Calu3 (cell line): ENCODE results near the gene RAB36. TPM values are rescaled to one million over a fixed set of nuclear protein-coding genes. Genes with fewer than 3 reads are reported as not detected.

ENCODE experiments used
- BruUV-seq: library from RNA; stranded (reverse); fragments of 400-500 nt; replicated peaks from 2 replicates; lab custom pipeline; 2021; lab: Mats Ljungman, UMichigan
- CTCF ChIA-PET: fragments of 300-600 bp; sonication (Branson Sonifier 250); formaldehyde crosslinking; loops from one replicate; lab custom pipeline; 2022; ENCODE audit warnings: antibody characterized with exemption; lab: Charles Lee
- DNase-seq: peaks from one replicate; pipeline ENCODE4 v3.0.0; 2022
- H3K27ac Mint-ChIP-seq: one replicate; pipeline ENCODE4 v1.8.0; 2022; ENCODE audit warnings: mixed read lengths; ENCODE audit not compliant: unreplicated experiment
- H3K27me3 Mint-ChIP-seq: one replicate; pipeline ENCODE4 v1.8.0; 2022; ENCODE audit warnings: mixed read lengths; ENCODE audit not compliant: unreplicated experiment
- H3K36me3 Mint-ChIP-seq: one replicate; pipeline ENCODE4 v1.8.0; 2022; ENCODE audit warnings: mild to moderate bottlenecking, moderate library complexity, mixed read lengths; ENCODE audit not compliant: insufficient read depth, unreplicated experiment
- H3K4me1 Mint-ChIP-seq: one replicate; pipeline ENCODE4 v1.8.0; 2022; ENCODE audit warnings: mild to moderate bottlenecking, low read depth, mixed read lengths; ENCODE audit not compliant: unreplicated experiment
- H3K4me3 Mint-ChIP-seq: one replicate; pipeline ENCODE4 v1.8.0; 2022; ENCODE audit warnings: mild to moderate bottlenecking, low read depth, moderate library complexity, mixed read lengths; ENCODE audit not compliant: unreplicated experiment
- H3K9me3 Mint-ChIP-seq: one replicate; pipeline ENCODE4 v1.8.0; 2022; ENCODE audit warnings: low read depth, mixed read lengths; ENCODE audit not compliant: unreplicated experiment
- CTCF ChIP-seq: fragments of 200-600 bp; IDR thresholded peaks from one replicate; pipeline ENCODE4 v1.8.0; 2022; ENCODE audit warnings: antibody characterized with exemption; ENCODE audit not compliant: unreplicated experiment
- intact Hi-C: fragments of 100-400 bp; cut with micrococcal nuclease; formaldehyde crosslinking; loops from one replicate; pipeline ENCODE4 v1.10.0; 2022; ENCODE audit not compliant: unreplicated experiment
- total RNA-seq: library from RNA; stranded (reverse); gene quantifications from 2 replicates; pipeline ENCODE4 v1.2.3, GENCODE V29; 2022

RAB36 gene
- total RNA-seq, 1 experiment from 2014 or later = 2.1 TPM

- no peaks in the 10 kb centered on the region for H3K9me3 Mint-ChIP-seq
- BruUV-seq = no TSS peak
- H3K36me3 Mint-ChIP-seq = peaks cover 9% of the 10 kb centered on the region
- CTCF ChIA-PET = no interaction called here
- H3K4me3 Mint-ChIP-seq = no peak overlapping the region
- no peak overlapping the region for H3K27ac Mint-ChIP-seq
- no peaks in the 10 kb centered on the region for H3K27me3 Mint-ChIP-seq
- peaks cover 17% of the 10 kb centered on the region for H3K4me1 Mint-ChIP-seq
- intact Hi-C loops = no loop called here
- TF ChIP-seq CTCF = no peak
- no peak for DNase-seq
Observed at GRCh38 chr22:23137468-23137867, 7.8 kb upstream of the RAB36 start.

GRCh38 chr22:23137905-23138561 lies 7.2 kb upstream of the RAB36 start:
- no peak for TF ChIP-seq CTCF
- Mint-ChIP-seq H3K4me3 (no peak overlapping the region), H3K4me1 (peaks cover 22% of the 10 kb centered on the region), H3K27ac (no peak overlapping the region), H3K36me3 (peaks cover 14% of the 10 kb centered on the region), H3K27me3 (no peaks in the 10 kb centered on the region), H3K9me3 (no peaks in the 10 kb centered on the region)
- no peak for DNase-seq
- BruUV-seq = no TSS peak
- CTCF ChIA-PET = no interaction called here
- intact Hi-C loops = no loop called here

- DNase-seq = no peak
- Mint-ChIP-seq H3K27me3 (no peaks in the 10 kb centered on the region), H3K27ac (no peak overlapping the region), H3K9me3 (no peaks in the 10 kb centered on the region), H3K4me3 (no peak overlapping the region), H3K36me3 (peaks cover 14% of the 10 kb centered on the region), H3K4me1 (peaks cover 30% of the 10 kb centered on the region)
- no peak for TF ChIP-seq CTCF
- CTCF ChIA-PET = interaction anchor here (0.6 kb wide), 1 partner anchor 184 kb away, joined by 5 read pairs; no protein-coding TSS in a partner anchor
- intact Hi-C loops = no loop called here
- BruUV-seq = no TSS peak
Observed at GRCh38 chr22:23138584-23139435, 6.5 kb upstream of the RAB36 start.

- CTCF ChIA-PET = interaction anchor here (0.7 to 1.1 kb wide), 2 partner anchors 76 to 387 kb away, joined by 3 to 7 read pairs; no protein-coding TSS in a partner anchor
- intact Hi-C loops = no loop called here
- Mint-ChIP-seq H3K27ac (no peak overlapping the region), H3K27me3 (no peaks in the 10 kb centered on the region), H3K9me3 (no peaks in the 10 kb centered on the region), H3K4me1 (peaks cover 37% of the 10 kb centered on the region), H3K4me3 (no peak overlapping the region), H3K36me3 (peaks cover 21% of the 10 kb centered on the region)
- no peak for TF ChIP-seq CTCF
- no TSS peak for BruUV-seq
- no peak for DNase-seq
Observed at GRCh38 chr22:23140385-23140784, 4.9 kb upstream of the RAB36 start.
